IMR-90 (cell line): ENCODE data around the gene TTF1. TPM values are rescaled to one million over a fixed set of nuclear protein-coding genes. Genes with fewer than 3 reads are reported as not detected.

Experiments
- ATAC-seq: fragments of 200-7000 bp; cut with Tn5 transposase; 2 replicates; pipeline ENCODE4 v1.9.1; 2020; ENCODE audit warnings: low read depth, mild to moderate bottlenecking, moderate library complexity
- BruUV-seq: library from RNA; stranded (reverse); fragments of 400-500 nt; replicated peaks from 2 replicates; lab custom pipeline; 2021; lab: Mats Ljungman, UMichigan
- CTCF ChIA-PET: fragments of 300-600 bp; formaldehyde crosslinking; extraction: SDS; loops from one replicate; lab custom pipeline; 2021; ENCODE audit warnings: antibody characterized with exemption; lab: Yijun Ruan, JAX
- POLR2A ChIA-PET: fragments of 300-600 bp; sonication (Branson Sonifier 250); formaldehyde crosslinking; loops from one replicate; lab custom pipeline; 2022; ENCODE audit warnings: antibody characterized with exemption; ENCODE audit not compliant: unreplicated experiment; lab: Charles Lee
- DNase-seq: peaks from one replicate; pipeline ENCODE4 v3.0.0; 2013
- H2AFZ ChIP-seq: replicated peaks from 2 replicates; pipeline ENCODE3; 2013; ENCODE audit warnings: low read length, mild to moderate bottlenecking; ENCODE audit not compliant: poor library complexity
- H2AK5ac ChIP-seq: 2 replicates; pipeline ENCODE4 v1.6.1; 2013; ENCODE audit warnings: low read depth, low read length, inconsistent platforms
- H2AK9ac ChIP-seq: replicated peaks from 2 replicates; pipeline ENCODE3; 2013; ENCODE audit warnings: mild to moderate bottlenecking, low read depth, low read length, moderate library complexity; ENCODE audit not compliant: poor library complexity
- H2BK120ac ChIP-seq: 2 replicates; pipeline ENCODE4 v1.6.1; 2013; ENCODE audit warnings: low read depth, low read length, inconsistent platforms
- H2BK15ac ChIP-seq: 3 replicates; pipeline ENCODE4 v1.6.1; 2013; ENCODE audit warnings: low read depth, low read length, inconsistent platforms
- H2BK20ac ChIP-seq: 2 replicates; pipeline ENCODE4 v1.6.1; 2013; ENCODE audit warnings: low read depth, mild to moderate bottlenecking, inconsistent platforms, low read length, moderate library complexity
- H2BK5ac ChIP-seq: 2 replicates; pipeline ENCODE4 v1.6.1; 2013; ENCODE audit warnings: mild to moderate bottlenecking, low read depth, low read length, inconsistent platforms; ENCODE audit not compliant: poor library complexity, severe bottlenecking
- H3K14ac ChIP-seq: replicated peaks from 2 replicates; pipeline ENCODE4 v1.6.1; 2013; ENCODE audit warnings: low read depth, low read length, inconsistent platforms
- H3K18ac ChIP-seq: 2 replicates; pipeline ENCODE4 v1.6.1; 2013; ENCODE audit warnings: low read depth, low read length, control low read depth
- H3K23ac ChIP-seq: 2 replicates; pipeline ENCODE4 v1.6.1; 2013; ENCODE audit warnings: low read depth, low read length, inconsistent platforms
- H3K27ac ChIP-seq: 2 replicates; pipeline ENCODE4 v1.5.1; 2013; ENCODE audit warnings: mild to moderate bottlenecking, control low read depth, low read length; ENCODE audit not compliant: insufficient read depth
- H3K27me3 ChIP-seq: 2 replicates; pipeline ENCODE4 v1.6.1; 2013; ENCODE audit warnings: low read length; ENCODE audit not compliant: control insufficient read depth, insufficient read depth
- H3K36me3 ChIP-seq: 2 replicates; pipeline ENCODE4 v1.6.1; 2013; ENCODE audit warnings: low read length, mixed read lengths; ENCODE audit not compliant: control insufficient read depth, insufficient read depth
- H3K4ac ChIP-seq: 2 replicates; pipeline ENCODE4 v1.6.1; 2013; ENCODE audit warnings: low read depth, low read length, inconsistent platforms
- H3K4me1 ChIP-seq: 2 replicates; pipeline ENCODE4 v1.6.1; 2013; ENCODE audit warnings: low read length, mixed read lengths; ENCODE audit not compliant: control insufficient read depth, insufficient read depth
- H3K4me2 ChIP-seq: 2 replicates; pipeline ENCODE4 v1.6.1; 2013; ENCODE audit warnings: low read depth, mild to moderate bottlenecking, control low read depth, low read length, moderate library complexity
- H3K4me3 ChIP-seq: 2 replicates; pipeline ENCODE4 v1.5.1; 2013; ENCODE audit warnings: low read depth, mild to moderate bottlenecking, control low read depth, low read length, moderate library complexity; ENCODE audit not compliant: insufficient read depth
- H3K56ac ChIP-seq: 2 replicates; pipeline ENCODE4 v1.6.1; 2013; ENCODE audit warnings: low read length, inconsistent platforms; ENCODE audit not compliant: insufficient read depth; ENCODE audit errors: extremely low read depth
- H3K79me1 ChIP-seq, 2 experiments: 2 replicates each; pipeline ENCODE4 v1.6.1; 2013; ENCODE audit warnings: low read length in 2 of 2, inconsistent platforms in 1 of 2, low read depth in 1 of 2
- H3K9ac ChIP-seq: 2 replicates; pipeline ENCODE4 v1.6.1; 2013; ENCODE audit warnings: low read depth, low read length, control low read depth
- H3K9me1 ChIP-seq: 2 replicates; pipeline ENCODE4 v1.6.1; 2013; ENCODE audit warnings: low read length, inconsistent platforms; ENCODE audit not compliant: insufficient read depth
- H3K9me3 ChIP-seq: 2 replicates; pipeline ENCODE4 v1.6.1; 2013; ENCODE audit warnings: low read length; ENCODE audit not compliant: control insufficient read depth, insufficient read depth
- H4K20me1 ChIP-seq: 2 replicates; pipeline ENCODE4 v1.6.1; 2013; ENCODE audit warnings: low read length, inconsistent platforms; ENCODE audit not compliant: insufficient read depth
- H4K5ac ChIP-seq: 2 replicates; pipeline ENCODE4 v1.6.1; 2013; ENCODE audit warnings: mild to moderate bottlenecking, low read depth, low read length, control low read depth
- H4K8ac ChIP-seq, 2 experiments: 2 replicates each; pipeline ENCODE4 v1.6.1; 2013; ENCODE audit warnings: low read depth in 2 of 2, low read length in 2 of 2, control low read depth in 1 of 2, inconsistent platforms in 1 of 2
- H4K91ac ChIP-seq: 2 replicates; pipeline ENCODE4 v1.6.1; 2013; ENCODE audit warnings: low read depth, low read length, inconsistent platforms; ENCODE audit not compliant: insufficient read depth
- CEBPB ChIP-seq: IDR thresholded peaks from 2 replicates; pipeline ENCODE4 v1.6.1; 2012; ENCODE audit warnings: low read depth, low read length, improper control_type of control experiment
- FOS ChIP-seq: fragments of 150-350 bp; IDR thresholded peaks from 2 replicates; pipeline ENCODE4 v1.6.1; 2016; ENCODE audit warnings: low read depth, low read length
- NFE2L2 ChIP-seq: fragments of 150-350 bp; IDR thresholded peaks from 2 replicates; pipeline ENCODE4 v1.6.1; 2016; ENCODE audit warnings: low read depth, mild to moderate bottlenecking, low read length
- SMC3 ChIP-seq: fragments of 150-350 bp; IDR thresholded peaks from 2 replicates; pipeline ENCODE4 v1.6.1; 2016; ENCODE audit warnings: low read depth, mild to moderate bottlenecking, antibody characterized with exemption, low read length, moderate library complexity
- WGBS, 2 experiments: methylation state at CpG; one replicate each; pipeline versions ENCODE4 v1.1.5 to v1.1.7; 2013; ENCODE audit warnings: missing lambda C conversion rate in 2 of 2; ENCODE audit not compliant: insufficient read length in 1 of 2; ENCODE audit errors: extremely low coverage in 2 of 2; 5-methylcytosine and 5-hydroxymethylcytosine counted together
- dilution Hi-C: fragments of 300-500 bp; cut with HindIII; formaldehyde crosslinking; loops from one replicate; pipeline ENCODE4 v1.14.3; 2018; ENCODE audit warnings: low sequenced_read_pairs; ENCODE audit not compliant: unreplicated experiment
- in situ Hi-C: fragments of 300-500 bp; cut with MboI; formaldehyde crosslinking; loops from 3 replicates; pipeline ENCODE4 v1.14.3; 2019; ENCODE audit warnings: low sequenced_read_pairs, inconsistent platforms, mixed read lengths
- intact Hi-C: fragments of 100-400 bp; cut with micrococcal nuclease; formaldehyde crosslinking; loops from 2 replicates; pipeline ENCODE4 v1.10.0; 2022
- polyA plus RNA-seq, 3 experiments: library from polyadenylated mRNA; depleted of rRNA; stranded (reverse); fragments of >200 nt; gene quantifications; 2 replicates each; pipeline ENCODE4 v1.2.3, GENCODE V29; 2012; ENCODE audit warnings: low replicate concordance in 1 of 3
- total RNA-seq: library from RNA; depleted of rRNA; stranded (reverse); fragments of >200 nt; gene quantifications from 2 replicates; pipeline ENCODE4 v1.2.3, GENCODE V29; 2012
- TF ChIP-seq, protein P1 (sequence below): fragments of 150-350 bp; IDR thresholded peaks from 2 replicates; pipeline ENCODE4 v1.6.1; 2017; ENCODE audit warnings: mild to moderate bottlenecking, antibody characterized with exemption, low read length, low read depth

TTF1 gene
- total and polyA plus RNA-seq, 2 of the 4 experiments (the other 2 are of a cell fraction), result 6.5 to 12.0 TPM

DNA sequence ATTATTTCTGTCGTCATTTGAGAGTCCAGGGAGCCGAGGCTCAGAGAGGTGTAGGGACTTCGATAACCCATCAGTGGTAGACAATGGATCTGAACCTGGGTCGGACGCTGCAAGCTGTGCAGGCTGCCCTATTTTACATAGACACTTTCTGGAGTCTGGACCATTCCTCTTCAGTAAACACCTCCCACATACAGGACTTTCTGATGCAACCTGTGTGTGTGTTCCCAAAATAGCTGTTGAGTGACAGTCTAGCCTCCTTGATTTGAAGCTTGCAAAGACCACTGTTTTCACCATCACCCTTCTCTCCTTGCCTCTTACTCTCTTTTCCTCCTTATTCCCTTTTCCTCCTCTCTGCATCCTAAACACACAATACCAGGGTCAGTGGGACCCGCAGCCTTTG is 34.1 kb upstream of the TTF1 start:
- peaks cover 3% of the 10 kb centered on the region; the same call in 1 of the 2 replicates for H4K20me1 ChIP-seq
- H3K23ac ChIP-seq, result no peak overlapping the region
- H3K18ac ChIP-seq, result no peak overlapping the region
- no peak overlapping the region for H3K9ac ChIP-seq
- H3K27ac ChIP-seq, result no peak overlapping the region
- in situ Hi-C loops (no loop called here), dilution Hi-C loops (no loop called here), intact Hi-C loops (no loop called here)
- H2AFZ ChIP-seq, result no peak overlapping the region
- no peak overlapping the region for H2BK120ac ChIP-seq
- no peak overlapping the region for H4K8ac ChIP-seq
- no peak overlapping the region for H3K56ac ChIP-seq
- DNase-seq, result no peak
- no peaks in the 10 kb centered on the region for H3K9me1 ChIP-seq
- H3K4me1 ChIP-seq, result no peaks in the 10 kb centered on the region
- no peak for ATAC-seq
- TF ChIP-seq, protein P1, sequence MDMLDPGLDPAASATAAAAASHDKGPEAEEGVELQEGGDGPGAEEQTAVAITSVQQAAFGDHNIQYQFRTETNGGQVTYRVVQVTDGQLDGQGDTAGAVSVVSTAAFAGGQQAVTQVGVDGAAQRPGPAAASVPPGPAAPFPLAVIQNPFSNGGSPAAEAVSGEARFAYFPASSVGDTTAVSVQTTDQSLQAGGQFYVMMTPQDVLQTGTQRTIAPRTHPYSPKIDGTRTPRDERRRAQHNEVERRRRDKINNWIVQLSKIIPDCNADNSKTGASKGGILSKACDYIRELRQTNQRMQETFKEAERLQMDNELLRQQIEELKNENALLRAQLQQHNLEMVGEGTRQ, result no peak
- no peak for TF ChIP-seq NFE2L2
- TF ChIP-seq CEBPB, result no peak
- no peak for TF ChIP-seq FOS
- no peak for TF ChIP-seq SMC3
- no CpG with 5 or more reads among the region's 6 CpGs for WGBS, 2 experiments
- no peak overlapping the region for H2AK5ac ChIP-seq
- H3K4me2 ChIP-seq, result no peak overlapping the region
- H3K4ac ChIP-seq, result no peak overlapping the region
- BruUV-seq, result no TSS peak
- H4K5ac ChIP-seq, result no peak overlapping the region
- ChIA-PET CTCF (no interaction called here), POLR2A (no interaction called here)
- H2BK15ac ChIP-seq, result no peak overlapping the region
- H3K27me3 ChIP-seq, result peaks cover 28% of the 10 kb centered on the region
- H3K9me3 ChIP-seq, result no peaks in the 10 kb centered on the region
- no peak overlapping the region for H3K14ac ChIP-seq
- H3K4me3 ChIP-seq, result no peak overlapping the region
- H3K79me1 ChIP-seq, result no peaks in the 10 kb centered on the region
- no peak overlapping the region for H2BK20ac ChIP-seq
- H2AK9ac ChIP-seq, result no peak overlapping the region
- H2BK5ac ChIP-seq, result no peak overlapping the region
- no peaks in the 10 kb centered on the region for H3K36me3 ChIP-seq
- H4K91ac ChIP-seq, result no peak overlapping the region
